ENCODE data around the gene CSH2. TPM values are rescaled to one million over a fixed set of nuclear protein-coding genes. Genes with fewer than 3 reads are reported as not detected.
"Not testable (repeated sequence)": the region's sequence is repeated elsewhere in the genome, so short reads cannot be mapped to it uniquely, and the experiment has no call there.

The CSH2 gene
- total and polyA plus RNA-seq, 2 of the 8 experiments (the other 6 are each of a cell fraction or from before 2014, with no cell fraction given) = 0.43 TPM; not detected in 1

GRCh38 chr17:63917206-63917605 is 43.7 kb upstream of the CSH2 start:
- not testable (repeated sequence) for FAIRE-seq; H2AK5ac ChIP-seq (ENCODE audit: low read depth, low read length); DNase-seq (ENCODE audit: low read depth in 1 of 2, low spot score in 2 of 2); H2BK12ac ChIP-seq (ENCODE audit: low read depth, low read length); H3K23me2 ChIP-seq (ENCODE audit: low read depth, low read length); H3K4me2 ChIP-seq (ENCODE audit: insufficient read depth in 1 of 2, low read depth in 2 of 2, low read length in 2 of 2); H3K18ac ChIP-seq (ENCODE audit: extremely low read depth, low read length); H2BK120ac ChIP-seq (replicated peaks; ENCODE audit: low read depth, low read length); H3K14ac ChIP-seq (ENCODE audit: insufficient read length); H2BK20ac ChIP-seq (ENCODE audit: low read length); H3K79me1 ChIP-seq (ENCODE audit: low read depth, low read length); H3K4ac ChIP-seq (replicated peaks; ENCODE audit: insufficient read length, low read depth, low read length); H3K36me3 ChIP-seq (ENCODE audit: control insufficient read depth in 2 of 4, insufficient read depth in 4 of 4, low read length in 3 of 4); H3K9ac ChIP-seq (replicated peaks in 1 of 4; ENCODE audit: extremely low read depth in 1 of 4, low read depth in 3 of 4, low read length in 3 of 4); H3K27ac ChIP-seq (ENCODE audit: low read depth, low read length); H2AFZ ChIP-seq (ENCODE audit: low read length); H3K79me2 ChIP-seq (ENCODE audit: control insufficient read depth in 1 of 2, insufficient read depth in 2 of 2, low read length in 2 of 2); H3K4me1 ChIP-seq (replicated peaks in 1 of 4; ENCODE audit: control insufficient read depth in 3 of 4, insufficient read depth in 4 of 4, low read length in 3 of 4); H4K20me1 ChIP-seq (replicated peaks in 1 of 2; ENCODE audit: control insufficient read depth in 1 of 2, insufficient read depth in 2 of 2, low read length in 2 of 2); H3K56ac ChIP-seq (replicated peaks; ENCODE audit: insufficient read length, low read depth, low read length); H4K5ac ChIP-seq (ENCODE audit: insufficient read length, low read depth, low read length); H3K4me3 ChIP-seq (ENCODE audit: extremely low read depth in 1 of 4, insufficient read depth in 2 of 4, low read depth in 3 of 4, low read length in 4 of 4); H3K27me3 ChIP-seq (replicated peaks in 1 of 4; ENCODE audit: control insufficient read depth in 3 of 4, extremely low read depth in 1 of 4, insufficient read depth in 3 of 4, low read length in 3 of 4); H3K23ac ChIP-seq (ENCODE audit: insufficient read length); H4K8ac ChIP-seq (ENCODE audit: extremely low read depth, insufficient read depth, low read length); H3K9me3 ChIP-seq (ENCODE audit: insufficient read depth in 2 of 2, low read depth in 1 of 2, low read length in 1 of 2); H2BK5ac ChIP-seq (ENCODE audit: low read depth, low read length); H4K91ac ChIP-seq (replicated peaks; ENCODE audit: insufficient read length, low read length); H2BK15ac ChIP-seq (ENCODE audit: low read length)
- ChIA-PET CTCF (ENCODE audit: partially characterized antibody) (interaction anchor here (0.6 to 11.2 kb wide), 19 partner anchors 10 to 370 kb away, joined by 3 to 270 read pairs (median 17); partner anchors contain the start of genes CD79B, GH2 and ICAM2), POLR2A (ENCODE audit: partially characterized antibody) (interaction anchor here (0.9 to 1.6 kb wide), 5 partner anchors 9 to 109 kb away, joined by 3 to 6 read pairs (median 3); no protein-coding TSS in a partner anchor)
- WGBS, 2 experiments (ENCODE audit: extremely low coverage in 1 of 2, insufficient coverage in 1 of 2, insufficient read length in 1 of 2, insufficient replicate concordance in 2 of 2, low coverage in 1 of 2, low lambda C conversion rate in 2 of 2, missing lambda C conversion rate in 1 of 2) = 88% methylated on average over 10 of the region's 11 CpGs; no CpG with 5 or more reads in 1 of the 2 experiments

All from H1 (cell line).